Stimulated activated CD4-positive, alpha-beta T cell treated with anti-CD3 and anti-CD28 coated beads, Interleukin-15, amount 100 ng/mL, for 48 hours (primary cell): ENCODE data around the gene FAM124A.

Experiments used
- DNase-seq, 2 donors: peaks; one replicate each; pipeline ENCODE4 v3.0.0-alpha.2; 2020; ENCODE audit warnings: low read depth in 2 of 2

FAM124A gene

GRCh38 chr13:51241720-51242119 lies 19.5 kb downstream of the FAM124A start:
- no peak for DNase-seq

- DNase-seq: no peak
Observed at GRCh38 chr13:51243227-51243626, 21.0 kb downstream of the FAM124A start.

DNA sequence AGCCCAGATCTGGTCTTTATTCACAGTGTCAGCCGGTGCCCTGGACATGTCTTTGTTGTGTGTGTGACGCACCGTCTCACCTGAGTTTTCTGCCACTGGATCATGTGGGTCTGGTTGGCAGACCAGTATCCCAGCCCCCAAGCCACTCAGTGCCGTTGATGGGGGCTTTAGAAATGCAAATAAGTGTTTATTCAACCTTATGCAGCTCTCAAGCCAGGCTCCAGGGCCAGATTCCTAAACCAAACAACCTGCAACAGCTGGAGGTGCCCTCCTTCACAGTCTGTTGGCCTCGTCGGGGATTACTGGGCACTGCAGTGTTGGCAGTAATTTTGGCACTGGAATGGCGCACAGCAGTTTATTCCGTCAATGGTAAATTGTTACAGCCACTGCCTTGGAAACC lies 21.6 kb downstream of the FAM124A start:
- no peak for DNase-seq

DNA sequence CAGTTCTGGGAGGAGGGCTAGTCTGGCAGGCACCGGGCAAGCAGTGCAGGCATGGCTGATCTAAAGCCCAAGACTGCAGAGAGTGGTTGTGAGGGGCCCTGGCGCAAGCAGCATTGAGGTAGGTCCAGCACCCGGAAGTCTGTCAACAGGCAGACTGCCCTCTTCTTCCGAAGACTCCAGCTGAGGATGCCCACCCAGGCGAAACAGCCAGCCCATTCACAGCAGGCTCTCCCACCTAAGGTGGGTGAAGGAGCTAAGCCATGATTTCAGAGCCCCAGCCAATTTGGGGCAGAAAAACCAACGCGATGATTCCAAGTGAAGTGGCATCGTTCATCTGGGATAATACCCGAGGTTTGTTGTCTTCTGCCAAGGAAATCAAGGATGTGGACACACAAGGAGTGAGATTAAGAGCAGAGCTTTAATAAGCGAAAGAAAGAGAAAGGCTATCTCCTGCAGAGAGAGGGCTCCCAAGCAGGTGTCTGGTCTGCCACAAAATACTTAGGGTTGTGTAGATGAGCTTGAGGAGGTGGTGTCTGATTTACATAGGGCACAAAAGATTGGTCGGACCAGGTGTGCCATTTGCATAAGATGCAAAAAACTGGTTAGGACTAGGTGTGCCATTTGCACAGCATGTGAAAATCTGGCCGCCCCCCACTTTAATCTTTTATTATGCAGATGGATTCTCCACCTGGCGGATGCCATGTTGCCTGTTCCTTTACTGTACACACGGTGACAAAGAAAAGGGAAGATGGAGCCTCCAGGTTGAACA lies 22.6 kb downstream of the FAM124A start:
- no peak for DNase-seq

DNA sequence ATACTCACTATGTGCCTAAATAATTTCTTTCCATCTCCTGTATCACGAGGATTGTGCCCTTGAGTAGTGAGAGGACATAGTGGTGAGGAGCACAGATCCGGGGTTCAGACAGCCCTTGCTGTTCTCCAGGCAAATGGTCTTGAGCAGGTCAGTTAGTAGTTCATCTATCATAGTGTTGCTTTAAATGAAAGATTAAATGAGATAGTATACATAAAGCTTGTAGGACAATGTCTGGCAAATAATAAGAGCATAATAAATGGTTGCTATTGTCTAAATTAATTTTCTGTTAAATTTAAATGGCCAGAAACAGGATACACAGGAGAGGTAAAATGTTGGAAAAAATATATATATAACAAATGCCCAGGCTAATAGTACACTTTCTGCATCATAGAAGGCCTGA lies 23.4 kb downstream of the FAM124A start:
- no peak for DNase-seq

- DNase-seq: no peak
Observed at GRCh38 chr13:51246025-51246417, 23.8 kb downstream of the FAM124A start.

DNA sequence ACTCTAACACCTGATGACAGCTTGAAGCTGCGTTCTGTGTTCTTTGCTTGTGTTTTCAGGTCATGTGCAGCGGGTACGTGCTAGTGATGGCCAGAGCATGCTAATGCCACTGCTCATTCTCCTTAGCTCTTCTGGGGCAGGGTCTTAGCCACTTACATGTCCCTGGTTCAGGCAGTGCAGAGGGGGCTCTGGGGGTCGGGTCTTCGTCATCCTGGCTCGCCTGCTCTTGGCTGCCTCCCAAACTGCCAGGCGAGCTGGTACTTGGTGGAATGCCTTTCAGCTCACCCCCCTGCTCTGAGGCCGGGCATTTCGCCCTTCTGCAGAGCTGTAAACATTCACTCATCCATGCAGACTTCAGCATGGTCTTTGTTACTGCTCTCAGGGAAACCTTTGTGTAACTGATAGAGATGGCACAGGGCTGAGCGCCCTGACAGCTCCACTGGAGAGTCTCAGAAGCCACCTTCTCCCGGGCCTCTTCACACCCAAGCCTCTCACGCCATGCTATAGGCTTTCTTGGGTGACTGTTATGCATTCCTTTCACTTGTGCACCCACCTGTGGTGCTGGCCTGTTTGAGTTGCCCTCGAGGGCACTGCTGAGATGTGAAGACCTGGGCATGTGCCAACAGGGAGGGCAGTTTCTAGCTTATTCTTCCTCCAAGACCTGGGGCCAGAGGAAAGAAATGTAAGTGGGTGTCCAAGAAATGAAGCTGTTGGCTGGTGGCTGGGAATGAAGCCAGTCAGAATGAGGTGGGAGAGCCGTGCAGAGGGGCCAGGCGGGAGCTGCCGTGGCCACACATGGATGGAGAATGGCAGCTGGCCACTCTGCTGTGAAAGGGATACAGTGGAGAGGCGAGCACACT lies 24.4 kb downstream of the FAM124A start:
- DNase-seq: no peak

DNA sequence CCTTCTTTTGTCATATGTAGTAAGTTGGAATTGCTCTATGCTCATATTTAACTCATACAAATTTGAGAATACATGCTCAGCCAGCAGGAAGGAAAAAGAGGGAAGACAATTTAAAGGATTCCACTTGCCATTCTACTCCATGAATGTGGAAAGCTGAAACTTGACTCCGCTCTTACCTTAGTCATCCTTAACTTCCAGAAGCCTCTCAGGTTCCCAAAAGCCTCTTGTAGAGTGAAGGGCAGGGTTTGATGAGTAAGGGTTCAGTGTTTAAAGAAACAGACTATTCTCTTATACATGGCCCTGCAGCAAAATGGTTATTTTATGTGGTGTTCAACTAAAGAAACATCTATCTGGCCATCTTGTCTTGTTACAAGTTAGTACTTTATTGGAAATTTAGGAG lies 27.1 kb downstream of the FAM124A start:
- DNase-seq: no peak

- no peak for DNase-seq
Observed at GRCh38 chr13:51249770-51250741, 27.9 kb downstream of the FAM124A start.

DNA sequence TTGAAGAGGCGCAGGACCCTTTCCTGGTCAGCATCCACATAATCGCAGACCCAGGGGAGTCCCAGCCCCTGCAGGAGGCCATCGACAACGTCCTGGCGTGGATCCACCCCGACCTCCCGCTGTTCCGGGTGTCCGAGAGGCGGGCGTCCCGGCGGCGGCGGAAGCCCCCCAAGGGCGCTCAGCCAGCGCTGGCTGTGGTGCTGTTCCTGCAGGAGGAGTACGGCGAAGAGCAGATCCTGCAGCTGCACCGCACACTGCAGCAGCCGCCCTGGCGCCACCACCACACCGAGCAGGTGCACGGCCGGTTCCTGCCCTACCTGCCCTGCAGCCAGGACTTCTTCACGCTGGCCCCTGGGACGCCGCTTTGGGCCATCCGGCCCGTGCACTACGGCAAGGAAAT lies 29.3 kb downstream of the FAM124A start:
- no peak for DNase-seq

GRCh38 chr13:51252954-51253532 lies 30.8 kb downstream of the FAM124A start:
- DNase-seq: no peak

DNA sequence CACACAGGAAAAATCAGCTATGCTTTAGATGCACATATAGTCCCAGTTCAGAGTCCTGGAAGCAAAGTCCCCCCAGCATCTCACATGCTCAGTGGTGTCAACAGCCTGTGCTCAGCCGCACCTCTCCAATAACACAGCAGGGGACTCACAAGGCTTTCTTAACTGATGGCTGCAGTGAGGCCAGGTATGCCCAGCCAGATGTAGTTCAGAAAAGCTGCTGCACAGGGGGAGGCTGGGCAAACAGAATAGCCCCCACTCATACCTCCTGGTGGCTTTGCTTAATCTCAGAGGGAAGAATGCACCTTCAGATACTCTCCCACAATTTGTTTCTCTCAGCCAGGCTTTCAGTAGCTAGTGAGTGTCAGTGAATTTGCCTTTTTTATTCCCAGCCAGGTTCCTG lies 33.4 kb downstream of the FAM124A start:
- no peak for DNase-seq

DNA sequence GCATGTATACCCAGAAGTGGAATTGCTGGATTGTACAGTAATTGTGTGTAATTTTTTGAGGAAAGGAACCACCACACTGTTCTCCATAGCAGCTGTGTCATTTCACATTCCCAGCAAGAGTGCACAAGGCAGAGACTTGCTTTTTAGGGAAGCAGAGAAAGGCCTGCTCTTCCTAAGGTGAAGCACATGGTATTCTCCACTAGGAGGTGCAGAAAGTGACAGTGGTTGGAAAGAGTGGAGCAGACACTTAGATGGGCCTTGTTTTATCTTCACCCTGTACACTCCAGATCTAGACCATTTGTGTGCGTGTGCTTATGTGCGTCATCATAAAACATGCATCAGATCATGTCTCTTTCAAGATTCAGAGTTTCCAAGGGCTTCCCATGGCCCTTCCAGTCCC lies 35.0 kb downstream of the FAM124A start:
- no peak for DNase-seq

GRCh38 chr13:51258612-51259548 lies 36.7 kb downstream of the FAM124A start:
- no peak for DNase-seq

- no peak for DNase-seq
Observed at GRCh38 chr13:51260154-51260553, 38.0 kb downstream of the FAM124A start.

GRCh38 chr13:51261610-51262249 lies 39.5 kb downstream of the FAM124A start:
- DNase-seq: no peak

DNA sequence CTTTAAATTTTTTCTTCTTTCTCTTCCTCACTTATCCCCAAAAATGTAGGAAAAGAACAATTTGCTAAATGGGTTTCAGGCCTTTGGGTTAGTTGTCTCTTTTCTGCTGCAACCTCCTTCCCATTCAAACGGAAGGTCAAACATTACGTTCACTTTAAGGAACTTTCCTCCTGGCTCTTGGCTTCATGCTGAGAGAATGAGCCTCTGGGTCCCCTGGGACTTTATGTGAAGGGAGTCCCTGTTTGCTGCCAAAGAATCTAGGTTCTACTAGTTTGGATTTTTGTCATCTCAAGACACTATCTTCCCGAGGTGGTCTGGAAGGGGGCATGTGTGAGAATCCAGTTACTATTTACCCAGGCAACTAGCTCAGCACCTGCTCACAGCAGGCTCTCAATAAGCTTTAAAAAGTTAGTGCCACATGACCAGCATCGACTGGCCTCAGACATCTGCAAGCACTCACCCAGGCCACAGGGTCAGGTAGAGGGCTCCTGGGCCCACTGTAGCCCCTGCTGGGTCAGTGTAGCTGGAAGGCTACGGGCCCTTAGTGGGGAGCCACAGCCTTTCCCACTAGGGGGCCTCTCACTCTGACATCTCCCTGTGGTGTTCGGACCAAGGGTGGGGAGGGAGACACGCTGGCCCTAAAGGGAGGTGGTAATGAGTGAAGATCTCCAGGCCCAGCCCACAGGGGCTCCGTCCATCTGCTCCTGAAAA lies 40.5 kb downstream of the FAM124A start:
- no peak for DNase-seq

DNA sequence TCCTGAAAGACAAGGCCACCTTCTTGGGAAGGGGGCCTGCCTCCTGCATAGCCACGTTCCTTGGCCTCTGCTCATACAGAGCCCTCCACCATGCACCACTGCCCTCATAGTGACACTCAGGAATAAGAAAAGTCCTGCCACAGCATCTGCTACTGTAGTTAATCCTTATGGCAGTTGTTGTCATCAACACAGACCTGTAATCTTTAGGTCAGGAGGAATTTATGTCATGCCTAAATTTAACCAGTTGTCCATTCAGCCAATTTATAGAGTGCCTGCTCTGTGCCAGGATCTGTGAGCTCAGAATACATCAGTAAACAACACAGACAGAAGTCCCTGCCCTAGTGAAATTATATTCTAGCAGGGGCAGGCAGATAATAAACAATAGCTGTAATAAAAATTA lies 44.4 kb downstream of the FAM124A start:
- no peak for DNase-seq

- DNase-seq: no peak
Observed at GRCh38 chr13:51267622-51268021, 45.4 kb downstream of the FAM124A start.
